ENCODE results near the gene WDR33. TPM values are rescaled to one million over a fixed set of nuclear protein-coding genes. Genes with fewer than 3 reads are reported as not detected.

Gene WDR33
- total RNA-seq, 1 donor from 2014 or later = 52.1 TPM

DNA sequence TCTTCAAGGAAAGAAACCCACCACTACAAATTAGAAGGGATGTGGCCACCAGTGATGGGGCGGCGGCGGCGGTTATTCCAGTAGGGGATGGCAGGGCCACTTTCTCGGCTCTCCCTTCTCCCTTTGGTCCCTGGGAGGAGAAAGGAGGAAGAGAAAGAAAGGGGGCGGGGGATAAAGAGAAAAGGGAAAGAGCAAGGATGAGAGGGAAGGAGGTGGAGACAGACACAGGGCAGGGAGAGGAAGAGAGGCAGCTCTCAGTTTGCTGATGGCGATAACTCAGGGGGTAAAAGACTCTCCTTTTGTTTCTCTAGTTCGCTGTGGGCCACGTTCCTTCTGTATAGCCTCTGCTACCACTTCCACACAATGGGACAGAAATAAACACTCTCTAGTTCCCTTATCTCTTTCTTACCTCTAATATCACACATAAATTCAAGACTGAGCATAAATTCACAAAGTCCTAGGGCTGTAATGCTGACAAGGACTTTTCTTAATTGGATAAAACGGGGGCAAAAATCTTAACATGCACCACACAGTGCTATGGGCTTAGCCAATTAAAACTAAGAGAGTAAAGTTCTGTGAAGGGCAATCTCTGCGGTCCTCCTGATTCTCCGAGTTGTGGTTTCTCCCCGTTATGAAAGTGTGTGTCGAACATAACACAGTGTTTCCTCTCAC lies 95.1 kb downstream of the WDR33 start:
- Mint-ChIP-seq H3K36me3 (ENCODE audit: low read depth, unreplicated experiment) (peaks cover 16% of the 10 kb centered on the region), H3K27ac (ENCODE audit: unreplicated experiment) (peak overlapping the region; percentile 42), H3K4me3 (ENCODE audit: unreplicated experiment) (no peak overlapping the region), H3K9me3 (ENCODE audit: unreplicated experiment) (no peaks in the 10 kb centered on the region), H3K4me1 (ENCODE audit: unreplicated experiment) (peaks cover 15% of the 10 kb centered on the region), H3K27me3 (ENCODE audit: unreplicated experiment) (no peaks in the 10 kb centered on the region)
- no peak for DNase-seq (ENCODE audit: low spot score)
- TF ChIP-seq, protein P1, sequence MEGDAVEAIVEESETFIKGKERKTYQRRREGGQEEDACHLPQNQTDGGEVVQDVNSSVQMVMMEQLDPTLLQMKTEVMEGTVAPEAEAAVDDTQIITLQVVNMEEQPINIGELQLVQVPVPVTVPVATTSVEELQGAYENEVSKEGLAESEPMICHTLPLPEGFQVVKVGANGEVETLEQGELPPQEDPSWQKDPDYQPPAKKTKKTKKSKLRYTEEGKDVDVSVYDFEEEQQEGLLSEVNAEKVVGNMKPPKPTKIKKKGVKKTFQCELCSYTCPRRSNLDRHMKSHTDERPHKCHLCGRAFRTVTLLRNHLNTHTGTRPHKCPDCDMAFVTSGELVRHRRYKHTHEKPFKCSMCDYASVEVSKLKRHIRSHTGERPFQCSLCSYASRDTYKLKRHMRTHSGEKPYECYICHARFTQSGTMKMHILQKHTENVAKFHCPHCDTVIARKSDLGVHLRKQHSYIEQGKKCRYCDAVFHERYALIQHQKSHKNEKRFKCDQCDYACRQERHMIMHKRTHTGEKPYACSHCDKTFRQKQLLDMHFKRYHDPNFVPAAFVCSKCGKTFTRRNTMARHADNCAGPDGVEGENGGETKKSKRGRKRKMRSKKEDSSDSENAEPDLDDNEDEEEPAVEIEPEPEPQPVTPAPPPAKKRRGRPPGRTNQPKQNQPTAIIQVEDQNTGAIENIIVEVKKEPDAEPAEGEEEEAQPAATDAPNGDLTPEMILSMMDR (IDR thresholded peaks at IDR 0.05; ENCODE audit: unreplicated experiment) = no peak

- H3K27ac Mint-ChIP-seq (ENCODE audit: unreplicated experiment) = no peak overlapping the region
- TF ChIP-seq, protein P1 (IDR thresholded peaks at IDR 0.05; ENCODE audit: unreplicated experiment) = no peak
- peaks cover 20% of the 10 kb centered on the region for H3K36me3 Mint-ChIP-seq (ENCODE audit: low read depth, unreplicated experiment)
Measured at GRCh38 chr2:127713562-127713961, 97.4 kb downstream of the WDR33 start.

DNA sequence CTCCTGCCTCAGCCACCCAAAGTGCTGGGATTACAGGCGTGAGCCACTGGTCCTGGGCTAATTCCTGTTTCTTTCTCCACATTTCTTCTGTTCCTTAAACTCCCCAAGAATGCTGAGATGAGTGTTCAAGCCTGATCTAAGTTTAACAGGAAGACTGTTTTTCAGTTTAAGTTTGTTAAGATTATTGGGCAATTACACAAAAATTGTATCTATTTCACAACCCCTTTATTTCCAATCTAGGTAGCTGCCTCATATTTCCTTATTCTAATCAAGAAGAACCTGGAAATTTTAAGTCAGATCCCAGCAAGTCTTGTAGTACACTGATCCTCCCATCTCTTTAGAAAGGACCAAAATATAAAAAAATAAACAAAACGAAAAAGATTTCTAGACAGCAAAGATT lies 98.0 kb downstream of the WDR33 start:
- H3K9me3 Mint-ChIP-seq (ENCODE audit: unreplicated experiment) = no peaks in the 10 kb centered on the region
- no peak for DNase-seq (ENCODE audit: low spot score)
- H3K27me3 Mint-ChIP-seq (ENCODE audit: unreplicated experiment) = no peaks in the 10 kb centered on the region
- H3K27ac Mint-ChIP-seq (ENCODE audit: unreplicated experiment) = no peak overlapping the region
- TF ChIP-seq, protein P1 (IDR thresholded peaks at IDR 0.05; ENCODE audit: unreplicated experiment) = no peak
- peaks cover 17% of the 10 kb centered on the region for H3K36me3 Mint-ChIP-seq (ENCODE audit: low read depth, unreplicated experiment)
- peaks cover 39% of the 10 kb centered on the region for H3K4me1 Mint-ChIP-seq (ENCODE audit: unreplicated experiment)
- no peak overlapping the region for H3K4me3 Mint-ChIP-seq (ENCODE audit: unreplicated experiment)

More at GRCh38 chr2:127713562-127713961, 97.4 kb downstream of the WDR33 start:
- Mint-ChIP-seq H3K9me3 (ENCODE audit: unreplicated experiment) (no peaks in the 10 kb centered on the region), H3K4me3 (ENCODE audit: unreplicated experiment) (no peak overlapping the region), H3K27me3 (ENCODE audit: unreplicated experiment) (no peaks in the 10 kb centered on the region), H3K4me1 (ENCODE audit: unreplicated experiment) (peaks cover 36% of the 10 kb centered on the region)
- no peak for DNase-seq (ENCODE audit: low spot score)

- Mint-ChIP-seq H3K27me3 (ENCODE audit: unreplicated experiment) (peaks cover 1% of the 10 kb centered on the region), H3K9me3 (ENCODE audit: unreplicated experiment) (no peaks in the 10 kb centered on the region), H3K27ac (ENCODE audit: unreplicated experiment) (peak overlapping the region; percentile 64), H3K36me3 (ENCODE audit: low read depth, unreplicated experiment) (peaks cover 15% of the 10 kb centered on the region), H3K4me1 (ENCODE audit: unreplicated experiment) (peaks cover 25% of the 10 kb centered on the region), H3K4me3 (ENCODE audit: unreplicated experiment) (no peak overlapping the region)
- peak; percentile 15 for DNase-seq (ENCODE audit: low spot score)
- TF ChIP-seq, protein P1 (IDR thresholded peaks at IDR 0.05; ENCODE audit: unreplicated experiment) = no peak
Measured at GRCh38 chr2:127709336-127709735, 101.6 kb downstream of the WDR33 start.

GRCh38 chr2:127707890-127708648 lies 102.9 kb downstream of the WDR33 start:
- H3K4me1 Mint-ChIP-seq (ENCODE audit: unreplicated experiment) = peaks cover 25% of the 10 kb centered on the region
- peak overlapping the region; percentile 18 for H3K4me3 Mint-ChIP-seq (ENCODE audit: unreplicated experiment)
- H3K27ac Mint-ChIP-seq (ENCODE audit: unreplicated experiment) = no peak overlapping the region
- TF ChIP-seq, protein P1 (IDR thresholded peaks at IDR 0.05; ENCODE audit: unreplicated experiment) = no peak
- H3K36me3 Mint-ChIP-seq (ENCODE audit: low read depth, unreplicated experiment) = peaks cover 18% of the 10 kb centered on the region
- no peaks in the 10 kb centered on the region for H3K9me3 Mint-ChIP-seq (ENCODE audit: unreplicated experiment)
- peaks cover 1% of the 10 kb centered on the region for H3K27me3 Mint-ChIP-seq (ENCODE audit: unreplicated experiment)
- no peak for DNase-seq (ENCODE audit: low spot score)
